Measurements from ENCODE around the gene POU2F2. TPM values are rescaled to one million over a fixed set of nuclear protein-coding genes. Genes with fewer than 3 reads are reported as not detected.

Gene POU2F2
- total RNA-seq, 2 donors from 2014 or later: 1.8 to 2.6 TPM

GRCh38 chr19:42168206-42168605 is 36.0 kb upstream of the POU2F2 start:
- no peaks in the 10 kb centered on the region for H3K9me3 Mint-ChIP-seq

GRCh38 chr19:42166316-42166715 is 34.1 kb upstream of the POU2F2 start:
- no peak for TF ChIP-seq CTCF (conservative IDR thresholded peaks at IDR 0.05)
- Histone ChIP-seq H3K4me1 (ENCODE audit: control insufficient read depth, insufficient read depth, low read length) (no peaks in the 10 kb centered on the region), H3K4me3 (ENCODE audit: low read length) (no peak overlapping the region), H3K9ac (ENCODE audit: extremely low read depth, low read length, poor library complexity, severe bottlenecking) (no peak overlapping the region), H3K27me3 (ENCODE audit: control insufficient read depth, insufficient read depth, low read length, poor library complexity, severe bottlenecking) (peaks cover 21% of the 10 kb centered on the region), H3K36me3 (ENCODE audit: control insufficient read depth, insufficient read depth, low read length) (no peaks in the 10 kb centered on the region), H3K27ac (ENCODE audit: low read depth, low read length) (no peak overlapping the region), H3K9me3 (ENCODE audit: control insufficient read depth, low read length) (no peaks in the 10 kb centered on the region)
- Mint-ChIP-seq H3K4me1 (no peaks in the 10 kb centered on the region), H3K9me3 (no peaks in the 10 kb centered on the region), H3K27me3 (ENCODE audit: insufficient read depth) (peaks cover 33% of the 10 kb centered on the region), H3K4me3 (no peak overlapping the region), H3K27ac (no peak overlapping the region), H3K36me3 (ENCODE audit: low read depth) (no peaks in the 10 kb centered on the region)
- no peak for DNase-seq
- WGBS, 2 experiments (ENCODE audit: insufficient coverage in 1 of 2, insufficient read length in 1 of 2): 69 to 79% methylated on average over 3 to 7 of the region's 7 CpGs

More at GRCh38 chr19:42168206-42168605, 36.0 kb upstream of the POU2F2 start:
- Histone ChIP-seq H3K9ac (ENCODE audit: extremely low read depth, low read length, poor library complexity, severe bottlenecking) (no peak overlapping the region), H3K4me3 (ENCODE audit: low read length) (no peak overlapping the region), H3K27ac (ENCODE audit: low read depth, low read length) (no peak overlapping the region), H3K36me3 (ENCODE audit: control insufficient read depth, insufficient read depth, low read length) (no peaks in the 10 kb centered on the region), H3K4me1 (ENCODE audit: control insufficient read depth, insufficient read depth, low read length) (no peaks in the 10 kb centered on the region), H3K27me3 (ENCODE audit: control insufficient read depth, insufficient read depth, low read length, poor library complexity, severe bottlenecking) (peaks cover 20% of the 10 kb centered on the region), H3K9me3 (ENCODE audit: control insufficient read depth, low read length) (no peaks in the 10 kb centered on the region)
- Mint-ChIP-seq H3K4me3 (no peak overlapping the region), H3K4me1 (no peaks in the 10 kb centered on the region), H3K27ac (no peak overlapping the region), H3K36me3 (ENCODE audit: low read depth) (no peaks in the 10 kb centered on the region), H3K27me3 (ENCODE audit: insufficient read depth) (peaks cover 38% of the 10 kb centered on the region)
- no peak for TF ChIP-seq CTCF (conservative IDR thresholded peaks at IDR 0.05)
- 80 to 93% methylated on average over 2 to 3 of the region's 3 CpGs for WGBS, 2 experiments (ENCODE audit: insufficient coverage in 1 of 2, insufficient read length in 1 of 2)
- no peak for DNase-seq

- DNase-seq: no peak
- TF ChIP-seq CTCF (conservative IDR thresholded peaks at IDR 0.05): no peak
- no peaks in the 10 kb centered on the region for H3K36me3 Mint-ChIP-seq (ENCODE audit: low read depth)
- Histone ChIP-seq H3K4me1 (ENCODE audit: control insufficient read depth, insufficient read depth, low read length) (no peaks in the 10 kb centered on the region), H3K9me3 (ENCODE audit: control insufficient read depth, low read length) (no peaks in the 10 kb centered on the region), H3K36me3 (ENCODE audit: control insufficient read depth, insufficient read depth, low read length) (no peaks in the 10 kb centered on the region), H3K27ac (ENCODE audit: low read depth, low read length) (no peak overlapping the region), H3K4me3 (ENCODE audit: low read length) (no peak overlapping the region), H3K9ac (ENCODE audit: extremely low read depth, low read length, poor library complexity, severe bottlenecking) (no peak overlapping the region), H3K27me3 (ENCODE audit: control insufficient read depth, insufficient read depth, low read length, poor library complexity, severe bottlenecking) (peaks cover 33% of the 10 kb centered on the region)
- H3K4me1 Mint-ChIP-seq: no peaks in the 10 kb centered on the region
- 54 to 65% methylated on average over 2 of the region's 2 CpGs for WGBS, 2 experiments (ENCODE audit: insufficient coverage in 1 of 2, insufficient read length in 1 of 2)
- no peak overlapping the region for H3K27ac Mint-ChIP-seq
- no peak overlapping the region for H3K4me3 Mint-ChIP-seq
- peaks cover 43% of the 10 kb centered on the region for H3K27me3 Mint-ChIP-seq (ENCODE audit: insufficient read depth)
- H3K9me3 Mint-ChIP-seq: no peaks in the 10 kb centered on the region
These were observed 32.9 kb upstream of the POU2F2 start for GRCh38 chr19:42165146-42165545.

All from endodermal cell (in vitro differentiated cells).